Ascending aorta (tissue), 2 donors: ENCODE data around the gene ATP4A. TPM values are rescaled to one million over a fixed set of nuclear protein-coding genes. Genes with fewer than 3 reads are reported as not detected.

Experiments used
- DNase-seq, 2 donors: peaks; one replicate each; pipeline ENCODE4 v3.0.0-alpha.2; 2019; ENCODE audit warnings: low spot score in 2 of 2
- H3K27ac ChIP-seq, 2 donors: fragments of 200-600 bp; sonication (generic); one replicate each; pipeline ENCODE4 v1.5.1; 2016 to 2017; ENCODE audit warnings: mild to moderate bottlenecking in 1 of 2
- H3K27me3 ChIP-seq: fragments of 200-600 bp; sonication (generic); one replicate; pipeline ENCODE4 v1.5.1; 2017
- H3K36me3 ChIP-seq, 2 donors: fragments of 200-600 bp; sonication (generic); one replicate each; pipeline ENCODE4 v1.5.1; 2016
- H3K4me1 ChIP-seq, 2 donors: fragments of 200-600 bp; sonication (generic); one replicate each; pipeline ENCODE4 v1.5.1; 2016 to 2017; ENCODE audit warnings: mild to moderate bottlenecking in 1 of 2
- H3K4me3 ChIP-seq, 2 donors: fragments of 200-600 bp; sonication (generic); one replicate each; pipeline ENCODE4 v1.5.1; 2016 to 2017; ENCODE audit warnings: mild to moderate bottlenecking in 1 of 2
- H3K9me3 ChIP-seq, 2 donors: fragments of 200-600 bp; sonication (generic); one replicate each; pipeline ENCODE4 v1.5.1; 2016
- CTCF ChIP-seq, 3 experiments: fragments of 200-600 bp in 2 of 3; fragments of 450-650 bp in 1 of 3; sonication (generic) in 2 of 3; IDR thresholded peaks; one replicate each; pipeline ENCODE4 v1.5.1; 2016 to 2019; ENCODE audit warnings: antibody characterized with exemption in 3 of 3, mild to moderate bottlenecking in 1 of 3, moderate library complexity in 1 of 3
- intact Hi-C: fragments of 100-400 bp; cut with DNase I; formaldehyde crosslinking; loops from one replicate; pipeline ENCODE4 v1.15.1; 2023
- total RNA-seq: library from RNA; depleted of rRNA; stranded (reverse); fragments of >200 nt; gene quantifications from one replicate; pipeline ENCODE4 v1.1.0, GENCODE V29; 2016

The ATP4A gene
- total RNA-seq, 1 donor from 2014 or later, result not detected

- no peaks in the 10 kb centered on the region for H3K9me3 ChIP-seq
- intact Hi-C loops, result no loop called here
- H3K36me3 ChIP-seq, result no peaks in the 10 kb centered on the region
- no peak for DNase-seq
- no peak overlapping the region for H3K27ac ChIP-seq
- peaks cover 9% of the 10 kb centered on the region for H3K27me3 ChIP-seq
- H3K4me1 ChIP-seq, result peaks cover 0 to 6% of the 10 kb centered on the region in 2 donors
- TF ChIP-seq CTCF (IDR thresholded peaks at IDR 0.05), result no peak
- no peak overlapping the region for H3K4me3 ChIP-seq
Measured at GRCh38 chr19:35555301-35556005, 8.0 kb downstream of the ATP4A start.

GRCh38 chr19:35554076-35554475 lies 9.4 kb downstream of the ATP4A start:
- Histone ChIP-seq H3K4me1 (peaks cover 0 to 6% of the 10 kb centered on the region in 2 donors), H3K36me3 (no peaks in the 10 kb centered on the region), H3K9me3 (no peaks in the 10 kb centered on the region), H3K4me3 (no peak overlapping the region), H3K27me3 (peaks cover 9% of the 10 kb centered on the region), H3K27ac (no peak overlapping the region)
- DNase-seq, result no peak
- intact Hi-C loops, result no loop called here
- no peak for TF ChIP-seq CTCF (IDR thresholded peaks at IDR 0.05)

GRCh38 chr19:35553385-35554000 lies 10.0 kb downstream of the ATP4A start:
- DNase-seq, result no peak

GRCh38 chr19:35552534-35553384 lies 10.7 kb downstream of the ATP4A start:
- Histone ChIP-seq H3K27me3 (peaks cover 3% of the 10 kb centered on the region), H3K36me3 (no peaks in the 10 kb centered on the region), H3K4me3 (no peak overlapping the region), H3K27ac (no peak overlapping the region), H3K4me1 (peaks cover 0 to 2% of the 10 kb centered on the region in 2 donors), H3K9me3 (no peaks in the 10 kb centered on the region)
- intact Hi-C loops, result no loop called here
- DNase-seq, result no peak
- no peak for TF ChIP-seq CTCF (IDR thresholded peaks at IDR 0.05)

More at GRCh38 chr19:35553385-35554000, 10.0 kb downstream of the ATP4A start:
- intact Hi-C loops, result no loop called here
- no peaks in the 10 kb centered on the region for H3K9me3 ChIP-seq
- no peak overlapping the region for H3K27ac ChIP-seq
- no peak overlapping the region for H3K4me3 ChIP-seq
- no peaks in the 10 kb centered on the region for H3K36me3 ChIP-seq
- no peak for TF ChIP-seq CTCF (IDR thresholded peaks at IDR 0.05)
- H3K27me3 ChIP-seq, result peaks cover 9% of the 10 kb centered on the region
- H3K4me1 ChIP-seq, result peaks cover 0 to 6% of the 10 kb centered on the region in 2 donors

GRCh38 chr19:35551091-35551810 lies 12.2 kb downstream of the ATP4A start:
- Histone ChIP-seq H3K36me3 (peaks cover 0 to 3% of the 10 kb centered on the region in 2 donors), H3K9me3 (no peaks in the 10 kb centered on the region), H3K4me1 (peaks cover 0 to 6% of the 10 kb centered on the region in 2 donors), H3K27me3 (no peaks in the 10 kb centered on the region), H3K4me3 (no peak overlapping the region), H3K27ac (no peak overlapping the region)
- no peak for TF ChIP-seq CTCF (IDR thresholded peaks at IDR 0.05)
- intact Hi-C loops, result no loop called here
- no peak for DNase-seq
